A673 (cell line): ENCODE measurements around the gene TMEM198. TPM values are rescaled to one million over a fixed set of nuclear protein-coding genes. Genes with fewer than 3 reads are reported as not detected.

ENCODE experiments used
- BruUV-seq: library from RNA; stranded (reverse); fragments of 400-500 nt; replicated peaks from 2 replicates; lab custom pipeline; 2021; lab: Mats Ljungman, UMichigan
- CTCF ChIA-PET: fragments of 300-600 bp; sonication (Branson Sonifier 250); formaldehyde crosslinking; loops from one replicate; lab custom pipeline; 2022; ENCODE audit warnings: antibody characterized with exemption; lab: Charles Lee
- POLR2A ChIA-PET: fragments of 300-600 bp; sonication (Branson Sonifier 250); formaldehyde crosslinking; loops from one replicate; lab custom pipeline; 2022; ENCODE audit warnings: antibody characterized with exemption; ENCODE audit not compliant: low non-redundant PET; lab: Charles Lee
- DNase-seq: peaks from one replicate; pipeline ENCODE4 v3.0.0-alpha.2; 2015; ENCODE audit warnings: low spot score
- H3K27ac ChIP-seq: fragments of 200-600 bp; sonication (generic); 2 replicates; pipeline ENCODE4 v1.5.1; 2016; ENCODE audit warnings: mixed run types, low read depth, mild to moderate bottlenecking, mixed read lengths, antibody characterized with exemption, low read length; ENCODE audit not compliant: poor library complexity, severe bottlenecking
- H3K27me3 ChIP-seq: fragments of 200-600 bp; sonication (generic); replicated peaks from 2 replicates; pipeline ENCODE4 v1.6.1; 2017; ENCODE audit warnings: mixed run types, low read depth, mild to moderate bottlenecking, mixed read lengths, antibody characterized with exemption, low read length; ENCODE audit not compliant: insufficient read depth, poor library complexity
- H3K36me3 ChIP-seq: fragments of 200-600 bp; sonication (generic); 2 replicates; pipeline ENCODE4 v1.6.1; 2016; ENCODE audit warnings: mixed run types, mild to moderate bottlenecking, mixed read lengths, antibody characterized with exemption, low read length; ENCODE audit not compliant: insufficient read depth, poor library complexity, severe bottlenecking
- H3K4me1 ChIP-seq: fragments of 200-600 bp; sonication (generic); 2 replicates; pipeline ENCODE4 v1.6.1; 2017; ENCODE audit warnings: mixed run types, mild to moderate bottlenecking, mixed read lengths, antibody characterized with exemption, low read length; ENCODE audit not compliant: insufficient read depth, poor library complexity, severe bottlenecking
- H3K4me3 ChIP-seq: fragments of 200-600 bp; sonication (generic); 2 replicates; pipeline ENCODE4 v1.5.1; 2016; ENCODE audit warnings: low read depth, mixed run types, mild to moderate bottlenecking, mixed read lengths, low read length; ENCODE audit not compliant: poor library complexity, severe bottlenecking
- H3K9me3 ChIP-seq: fragments of 200-600 bp; sonication (generic); 2 replicates; pipeline ENCODE4 v1.6.1; 2016; ENCODE audit warnings: mixed run types, low read depth, mild to moderate bottlenecking, mixed read lengths, antibody characterized with exemption, low read length; ENCODE audit not compliant: poor library complexity, severe bottlenecking
- EZH2 ChIP-seq: fragments of 200-600 bp; sonication (generic); IDR thresholded peaks from 2 replicates; pipeline ENCODE4 v1.6.1; 2017; ENCODE audit warnings: borderline replicate concordance, low read depth, mild to moderate bottlenecking, mixed read lengths, antibody characterized with exemption, low read length; ENCODE audit not compliant: poor library complexity, severe bottlenecking
- intact Hi-C: fragments of 100-400 bp; cut with micrococcal nuclease; formaldehyde crosslinking; loops from one replicate; pipeline ENCODE4 v1.10.0; 2022; ENCODE audit not compliant: unreplicated experiment
- total RNA-seq: library from RNA; stranded (reverse); gene quantifications from 2 replicates; pipeline ENCODE4 v1.2.3, GENCODE V29; 2021
- TF ChIP-seq, protein P1 (sequence below): fragments of 300-800, 200-600 bp; sonication (generic); conservative IDR thresholded peaks from 2 replicates; pipeline ENCODE4 v1.5.1; 2017; ENCODE audit warnings: low read depth, mild to moderate bottlenecking, antibody characterized with exemption, low read length, moderate library complexity, mixed read lengths

The TMEM198 gene
- total RNA-seq, 1 experiment from 2014 or later = 4.6 TPM

DNA sequence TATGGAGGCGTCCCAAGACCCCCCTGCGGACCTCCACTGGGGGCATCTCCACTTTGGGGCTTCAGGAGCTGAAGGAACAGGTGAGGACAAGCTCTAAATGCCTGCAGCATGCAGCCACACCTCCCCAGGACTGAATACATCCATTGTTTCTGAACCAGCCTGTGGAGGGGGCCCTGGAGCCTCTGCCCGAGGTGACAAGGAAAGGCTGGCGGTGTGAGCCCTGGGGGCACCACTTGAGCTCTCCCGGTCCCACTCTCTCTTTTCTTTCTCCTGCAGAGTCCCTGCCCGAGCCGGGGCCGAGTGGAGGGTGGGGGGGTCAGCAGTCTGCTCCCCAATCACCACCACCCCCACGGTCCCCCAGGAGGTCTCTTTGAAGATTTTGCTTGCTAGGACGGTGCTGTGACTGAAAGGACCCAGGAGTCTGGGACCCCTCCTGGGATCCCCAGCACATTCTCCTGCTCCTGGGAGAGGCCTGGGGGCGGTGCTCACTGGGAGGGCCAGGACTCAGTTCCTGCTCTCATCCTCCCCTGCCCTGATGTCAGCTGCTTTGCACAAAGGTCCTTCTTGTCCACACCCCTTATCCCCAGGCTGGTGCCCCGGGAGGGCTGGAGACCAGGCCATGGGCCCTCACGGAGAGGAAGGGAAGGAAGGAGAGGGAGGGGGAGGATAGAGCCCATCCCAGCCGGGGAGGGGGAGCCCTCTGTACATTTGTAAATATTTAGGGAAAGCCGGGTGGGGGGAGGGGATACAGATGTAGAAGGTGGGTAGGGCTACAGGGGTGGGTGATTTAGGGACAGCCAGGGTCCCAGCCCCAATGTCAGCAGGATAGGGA, 6.0 kb upstream of the TMEM198 start:
- Histone ChIP-seq H3K9me3 (no peaks in the 10 kb centered on the region), H3K4me3 (no peak overlapping the region), H3K4me1 (peaks cover 11% of the 10 kb centered on the region), H3K27me3 (no peaks in the 10 kb centered on the region), H3K36me3 (peaks cover 3% of the 10 kb centered on the region), H3K27ac (peak overlapping the region; percentile 23)
- TF ChIP-seq, protein P1, sequence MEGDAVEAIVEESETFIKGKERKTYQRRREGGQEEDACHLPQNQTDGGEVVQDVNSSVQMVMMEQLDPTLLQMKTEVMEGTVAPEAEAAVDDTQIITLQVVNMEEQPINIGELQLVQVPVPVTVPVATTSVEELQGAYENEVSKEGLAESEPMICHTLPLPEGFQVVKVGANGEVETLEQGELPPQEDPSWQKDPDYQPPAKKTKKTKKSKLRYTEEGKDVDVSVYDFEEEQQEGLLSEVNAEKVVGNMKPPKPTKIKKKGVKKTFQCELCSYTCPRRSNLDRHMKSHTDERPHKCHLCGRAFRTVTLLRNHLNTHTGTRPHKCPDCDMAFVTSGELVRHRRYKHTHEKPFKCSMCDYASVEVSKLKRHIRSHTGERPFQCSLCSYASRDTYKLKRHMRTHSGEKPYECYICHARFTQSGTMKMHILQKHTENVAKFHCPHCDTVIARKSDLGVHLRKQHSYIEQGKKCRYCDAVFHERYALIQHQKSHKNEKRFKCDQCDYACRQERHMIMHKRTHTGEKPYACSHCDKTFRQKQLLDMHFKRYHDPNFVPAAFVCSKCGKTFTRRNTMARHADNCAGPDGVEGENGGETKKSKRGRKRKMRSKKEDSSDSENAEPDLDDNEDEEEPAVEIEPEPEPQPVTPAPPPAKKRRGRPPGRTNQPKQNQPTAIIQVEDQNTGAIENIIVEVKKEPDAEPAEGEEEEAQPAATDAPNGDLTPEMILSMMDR = no peak
- TF ChIP-seq EZH2 = no peak
- DNase-seq = no peak
- POLR2A ChIA-PET = no interaction called here
- intact Hi-C loops = no loop called here
- CTCF ChIA-PET = no interaction called here
- no TSS peak for BruUV-seq

DNA sequence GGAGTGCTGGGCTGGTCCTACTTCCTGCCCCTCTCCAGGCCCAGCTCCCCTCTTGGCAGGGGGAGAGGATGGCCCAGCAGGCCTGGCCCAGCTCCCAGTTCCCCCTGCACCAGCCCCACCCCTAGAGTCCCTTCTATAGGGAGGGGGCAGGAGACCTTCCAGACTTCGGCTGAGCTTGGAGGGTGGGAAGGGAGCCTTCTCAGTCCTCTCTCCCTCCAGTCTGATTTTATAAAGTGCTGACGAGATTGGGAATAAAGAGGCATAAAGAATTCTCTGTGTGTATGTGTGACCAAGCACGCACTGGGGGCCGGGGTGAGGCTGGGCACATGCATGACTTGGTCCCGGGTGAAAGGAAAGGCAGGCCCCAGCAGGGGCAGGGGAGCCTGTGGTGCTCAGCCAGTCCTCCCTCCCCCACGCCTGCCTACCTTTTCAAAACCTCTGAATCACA, 5.3 kb upstream of the TMEM198 start:
- Histone ChIP-seq H3K9me3 (no peaks in the 10 kb centered on the region), H3K27ac (peak overlapping the region; percentile 23), H3K4me3 (no peak overlapping the region), H3K27me3 (no peaks in the 10 kb centered on the region), H3K4me1 (peaks cover 12% of the 10 kb centered on the region), H3K36me3 (peaks cover 3% of the 10 kb centered on the region)
- no peak for DNase-seq
- no peak for TF ChIP-seq EZH2
- TF ChIP-seq, protein P1 = no peak
- no TSS peak for BruUV-seq
- ChIA-PET POLR2A (no interaction called here), CTCF (no interaction called here)
- intact Hi-C loops = no loop called here

DNA sequence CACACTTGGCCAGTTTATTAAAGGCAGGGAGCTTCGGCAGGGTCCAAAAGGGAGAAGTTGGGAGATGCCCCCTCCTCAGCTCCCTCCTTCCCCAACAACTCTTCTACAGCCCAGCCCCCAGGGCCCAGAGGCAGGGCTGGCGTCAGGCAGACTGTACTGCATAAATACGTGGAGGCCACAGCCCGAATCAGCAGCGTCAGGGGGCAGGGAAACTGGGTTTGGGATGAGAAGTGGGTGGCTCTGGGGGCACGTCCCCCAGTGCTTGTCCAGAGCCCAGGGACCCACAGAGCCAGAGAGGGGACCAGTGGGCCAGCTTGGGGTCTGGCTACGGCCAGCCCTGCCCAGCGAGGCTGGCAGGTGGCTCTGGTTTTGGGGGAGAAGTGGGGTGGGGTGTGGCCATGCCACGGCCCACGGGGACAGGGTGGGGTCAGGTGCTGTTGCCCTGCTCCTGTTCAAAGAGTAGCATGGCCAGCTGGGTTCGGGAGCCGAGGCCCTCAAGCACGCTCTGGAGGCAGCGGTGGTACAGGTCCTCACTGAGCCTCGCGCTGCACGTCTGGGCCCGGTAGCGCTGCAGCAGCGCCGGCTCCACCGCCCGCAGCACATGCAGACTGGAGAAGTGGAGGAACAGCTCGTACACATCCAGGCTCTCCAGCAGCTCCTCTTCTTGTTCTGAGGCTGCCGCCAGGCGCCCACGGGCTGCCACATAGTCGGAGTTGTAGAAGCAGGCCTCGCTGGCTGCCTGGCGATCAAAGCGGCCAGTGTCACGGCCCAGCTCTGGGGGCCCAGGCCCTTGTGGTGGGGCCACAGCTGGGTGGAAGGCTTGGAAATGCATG, 4.7 kb upstream of the TMEM198 start:
- TF ChIP-seq, protein P1 = no peak
- no peak for TF ChIP-seq EZH2
- DNase-seq = no peak
- Histone ChIP-seq H3K9me3 (no peaks in the 10 kb centered on the region), H3K36me3 (peaks cover 3% of the 10 kb centered on the region), H3K4me3 (no peak overlapping the region), H3K27me3 (no peaks in the 10 kb centered on the region), H3K4me1 (peaks cover 12% of the 10 kb centered on the region), H3K27ac (no peak overlapping the region)
- intact Hi-C loops = no loop called here
- BruUV-seq = no TSS peak
- CTCF ChIA-PET = interaction anchor here (0.6 kb wide), 1 partner anchor 182 kb away, joined by 6 read pairs; no protein-coding TSS in a partner anchor
- POLR2A ChIA-PET = no interaction called here
